ENCODE data around the gene EIF3D. TPM values are rescaled to one million over a fixed set of nuclear protein-coding genes. Genes with fewer than 3 reads are reported as not detected.

EIF3D gene
- total RNA-seq, 1 experiment from 2014 or later: 151 TPM

DNA sequence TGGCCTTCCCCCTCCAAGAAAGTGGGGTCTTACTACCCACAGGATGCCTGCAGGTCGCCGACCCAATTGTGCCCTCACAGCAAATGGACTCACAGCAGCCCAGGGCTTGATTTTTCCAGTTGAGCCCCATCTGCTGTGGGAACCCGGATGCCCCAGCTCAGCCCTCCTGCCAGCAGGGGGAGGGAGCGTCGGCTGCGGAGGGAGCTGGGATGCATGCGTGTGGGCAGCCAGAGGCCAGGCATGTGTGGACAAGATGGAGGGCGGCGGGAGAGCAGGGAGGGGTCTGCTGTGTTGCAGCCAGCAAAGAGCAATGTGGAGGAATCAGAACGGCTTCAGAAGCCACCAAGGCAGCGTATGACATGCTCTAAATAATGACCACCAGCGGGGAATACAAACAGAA, 41.0 kb upstream of the EIF3D start:
- POLR2A ChIA-PET: no interaction called here
- DNase-seq (ENCODE audit: low read depth, low spot score) (no peak), ATAC-seq (peak; percentile 88)
- Histone ChIP-seq H3K36me3 (ENCODE audit: control insufficient read depth, insufficient read depth, low read length) (no peaks in the 10 kb centered on the region), H3K4me3 (ENCODE audit: low read depth in 2 of 2, low read length in 2 of 2) (no peak overlapping the region), H3K27me3 (ENCODE audit: control insufficient read depth, insufficient read depth, low read length) (no peaks in the 10 kb centered on the region), H3K27ac (ENCODE audit: low read length) (0 out of 2 replicates have a peak overlapping the region, but pooled peaks have one; percentile 21), H3K9me3 (ENCODE audit: control insufficient read depth, insufficient read depth, low read depth, low read length) (no peaks in the 10 kb centered on the region), H3K4me1 (ENCODE audit: control insufficient read depth, insufficient read depth, low read length) (no peaks in the 10 kb centered on the region; the same call in 1 of the 2 replicates)
- CTCF ChIA-PET: interaction anchor here (0.8 kb wide), 2 partner anchors 38 to 286 kb away, joined by 3 read pairs; no protein-coding TSS in a partner anchor
- intact Hi-C loops (cut with micrococcal nuclease; ENCODE audit: unreplicated experiment) (no loop called here), in situ Hi-C loops (cut with HindIII; ENCODE audit: low pct_unique_long_range_greater_than_20kb, low sequenced_read_pairs) (no loop called here)
- TF ChIP-seq POLR2AphosphoS5 (IDR thresholded peaks at IDR 0.05; ENCODE audit: low read depth, low read length) (no peak), TCF7L2 (IDR thresholded peaks at IDR 0.05; ENCODE audit: low read depth, low read length) (no peak), SIN3A (IDR thresholded peaks at IDR 0.05; ENCODE audit: borderline replicate concordance, insufficient read depth, low read depth, low read length) (no peak)
- TF ChIP-seq, protein P1, sequence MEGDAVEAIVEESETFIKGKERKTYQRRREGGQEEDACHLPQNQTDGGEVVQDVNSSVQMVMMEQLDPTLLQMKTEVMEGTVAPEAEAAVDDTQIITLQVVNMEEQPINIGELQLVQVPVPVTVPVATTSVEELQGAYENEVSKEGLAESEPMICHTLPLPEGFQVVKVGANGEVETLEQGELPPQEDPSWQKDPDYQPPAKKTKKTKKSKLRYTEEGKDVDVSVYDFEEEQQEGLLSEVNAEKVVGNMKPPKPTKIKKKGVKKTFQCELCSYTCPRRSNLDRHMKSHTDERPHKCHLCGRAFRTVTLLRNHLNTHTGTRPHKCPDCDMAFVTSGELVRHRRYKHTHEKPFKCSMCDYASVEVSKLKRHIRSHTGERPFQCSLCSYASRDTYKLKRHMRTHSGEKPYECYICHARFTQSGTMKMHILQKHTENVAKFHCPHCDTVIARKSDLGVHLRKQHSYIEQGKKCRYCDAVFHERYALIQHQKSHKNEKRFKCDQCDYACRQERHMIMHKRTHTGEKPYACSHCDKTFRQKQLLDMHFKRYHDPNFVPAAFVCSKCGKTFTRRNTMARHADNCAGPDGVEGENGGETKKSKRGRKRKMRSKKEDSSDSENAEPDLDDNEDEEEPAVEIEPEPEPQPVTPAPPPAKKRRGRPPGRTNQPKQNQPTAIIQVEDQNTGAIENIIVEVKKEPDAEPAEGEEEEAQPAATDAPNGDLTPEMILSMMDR (IDR thresholded peaks at IDR 0.05): peak; percentile 69; the same call in 1 of the 2 replicates
- TF ChIP-seq, protein P2, sequence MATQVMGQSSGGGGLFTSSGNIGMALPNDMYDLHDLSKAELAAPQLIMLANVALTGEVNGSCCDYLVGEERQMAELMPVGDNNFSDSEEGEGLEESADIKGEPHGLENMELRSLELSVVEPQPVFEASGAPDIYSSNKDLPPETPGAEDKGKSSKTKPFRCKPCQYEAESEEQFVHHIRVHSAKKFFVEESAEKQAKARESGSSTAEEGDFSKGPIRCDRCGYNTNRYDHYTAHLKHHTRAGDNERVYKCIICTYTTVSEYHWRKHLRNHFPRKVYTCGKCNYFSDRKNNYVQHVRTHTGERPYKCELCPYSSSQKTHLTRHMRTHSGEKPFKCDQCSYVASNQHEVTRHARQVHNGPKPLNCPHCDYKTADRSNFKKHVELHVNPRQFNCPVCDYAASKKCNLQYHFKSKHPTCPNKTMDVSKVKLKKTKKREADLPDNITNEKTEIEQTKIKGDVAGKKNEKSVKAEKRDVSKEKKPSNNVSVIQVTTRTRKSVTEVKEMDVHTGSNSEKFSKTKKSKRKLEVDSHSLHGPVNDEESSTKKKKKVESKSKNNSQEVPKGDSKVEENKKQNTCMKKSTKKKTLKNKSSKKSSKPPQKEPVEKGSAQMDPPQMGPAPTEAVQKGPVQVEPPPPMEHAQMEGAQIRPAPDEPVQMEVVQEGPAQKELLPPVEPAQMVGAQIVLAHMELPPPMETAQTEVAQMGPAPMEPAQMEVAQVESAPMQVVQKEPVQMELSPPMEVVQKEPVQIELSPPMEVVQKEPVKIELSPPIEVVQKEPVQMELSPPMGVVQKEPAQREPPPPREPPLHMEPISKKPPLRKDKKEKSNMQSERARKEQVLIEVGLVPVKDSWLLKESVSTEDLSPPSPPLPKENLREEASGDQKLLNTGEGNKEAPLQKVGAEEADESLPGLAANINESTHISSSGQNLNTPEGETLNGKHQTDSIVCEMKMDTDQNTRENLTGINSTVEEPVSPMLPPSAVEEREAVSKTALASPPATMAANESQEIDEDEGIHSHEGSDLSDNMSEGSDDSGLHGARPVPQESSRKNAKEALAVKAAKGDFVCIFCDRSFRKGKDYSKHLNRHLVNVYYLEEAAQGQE (IDR thresholded peaks at IDR 0.05; ENCODE audit: insufficient read depth in 1 of 2, low read depth in 2 of 2, low read length in 1 of 2): 0 out of 4 replicates have a peak, but pooled peaks of 1 of the 2 experiments have one; percentile 43
- BruUV-seq (replicated peaks): no TSS peak

DNA sequence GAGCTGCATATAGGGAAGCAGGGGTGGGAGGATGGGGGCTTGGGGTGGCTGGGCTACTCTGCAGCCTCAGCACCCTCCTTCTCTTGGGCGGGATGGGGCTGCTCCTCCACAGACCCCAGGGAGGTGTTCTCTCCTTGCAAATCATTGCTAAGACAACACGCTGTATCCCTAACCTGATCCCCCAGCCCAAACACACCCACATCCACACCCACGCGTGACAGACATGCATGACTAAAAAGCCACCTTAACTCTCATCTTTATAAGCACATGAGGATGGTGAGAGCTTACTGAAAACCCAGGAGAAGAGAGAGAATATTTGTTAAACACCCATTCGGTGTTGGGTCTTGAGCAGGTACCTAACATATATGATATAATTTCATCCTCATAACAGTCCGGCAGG, 39.9 kb upstream of the EIF3D start:
- ChIA-PET POLR2A (no interaction called here), CTCF (no interaction called here)
- Histone ChIP-seq H3K4me1 (ENCODE audit: control insufficient read depth, insufficient read depth, low read length) (no peaks in the 10 kb centered on the region; the same call in 1 of the 2 replicates), H3K9me3 (ENCODE audit: control insufficient read depth, insufficient read depth, low read depth, low read length) (no peaks in the 10 kb centered on the region), H3K4me3 (ENCODE audit: low read depth in 2 of 2, low read length in 2 of 2) (no peak overlapping the region), H3K27ac (ENCODE audit: low read length) (no peak overlapping the region), H3K27me3 (ENCODE audit: control insufficient read depth, insufficient read depth, low read length) (no peaks in the 10 kb centered on the region), H3K36me3 (ENCODE audit: control insufficient read depth, insufficient read depth, low read length) (no peaks in the 10 kb centered on the region)
- in situ Hi-C loops (cut with HindIII; ENCODE audit: low pct_unique_long_range_greater_than_20kb, low sequenced_read_pairs): no loop called here
- no TSS peak for BruUV-seq (replicated peaks)
- DNase-seq (ENCODE audit: low read depth, low spot score) (no peak), ATAC-seq (no peak)
- TF ChIP-seq TCF7L2 (IDR thresholded peaks at IDR 0.05; ENCODE audit: low read depth, low read length): no peak
- TF ChIP-seq SIN3A (IDR thresholded peaks at IDR 0.05; ENCODE audit: borderline replicate concordance, insufficient read depth, low read depth, low read length): no peak
- TF ChIP-seq, protein P1 (IDR thresholded peaks at IDR 0.05): no peak
- TF ChIP-seq POLR2AphosphoS5 (IDR thresholded peaks at IDR 0.05; ENCODE audit: low read depth, low read length): no peak
- TF ChIP-seq, protein P2 (IDR thresholded peaks at IDR 0.05; ENCODE audit: insufficient read depth in 1 of 2, low read depth in 2 of 2, low read length in 1 of 2): no peak
- intact Hi-C loops (cut with micrococcal nuclease; ENCODE audit: unreplicated experiment): no loop called here

Measured in Panc1 (cell line).